ENCODE results near the gene PRDM16. TPM values are rescaled to one million over a fixed set of nuclear protein-coding genes. Genes with fewer than 3 reads are reported as not detected.

The PRDM16 gene
- total and polyA plus RNA-seq, 2 of the 4 experiments (the other 2 are of a cell fraction) = 0.02 TPM; not detected in 1

GRCh38 chr1:3274972-3275371 lies 206.0 kb downstream of the PRDM16 start:
- Histone ChIP-seq H2BK15ac (ENCODE audit: low read depth, low read length) (no peak overlapping the region), H4K8ac (ENCODE audit: low read depth in 2 of 2, low read length in 2 of 2) (no peak overlapping the region), H4K20me1 (ENCODE audit: insufficient read depth, low read length) (no peaks in the 10 kb centered on the region), H2AFZ (replicated peaks; ENCODE audit: low read length, poor library complexity) (no peak overlapping the region), H3K4me2 (ENCODE audit: low read depth, low read length) (no peak overlapping the region), H3K27ac (ENCODE audit: insufficient read depth, low read length) (no peak overlapping the region), H4K91ac (ENCODE audit: insufficient read depth, low read depth, low read length) (no peak overlapping the region), H3K23ac (ENCODE audit: low read depth, low read length) (no peak overlapping the region), H2BK120ac (ENCODE audit: low read depth, low read length) (no peak overlapping the region), H3K79me1 (ENCODE audit: low read depth in 1 of 2, low read length in 2 of 2) (no peaks in the 10 kb centered on the region), H3K9me3 (ENCODE audit: control insufficient read depth, insufficient read depth, low read length) (peaks cover 4% of the 10 kb centered on the region; the same call in 1 of the 2 replicates), H2BK20ac (ENCODE audit: low read depth, low read length) (no peak overlapping the region), H4K5ac (ENCODE audit: low read depth, low read length) (no peak overlapping the region), H3K9ac (ENCODE audit: low read depth, low read length) (no peak overlapping the region), H2AK9ac (replicated peaks; ENCODE audit: low read depth, low read length, poor library complexity) (no peak overlapping the region), H3K18ac (ENCODE audit: low read depth, low read length) (no peak overlapping the region), H3K4me3 (ENCODE audit: insufficient read depth, low read depth, low read length) (no peak overlapping the region), H3K56ac (ENCODE audit: extremely low read depth, insufficient read depth, low read length) (no peak overlapping the region), H3K9me1 (ENCODE audit: insufficient read depth, low read length) (no peaks in the 10 kb centered on the region), H2BK5ac (ENCODE audit: low read depth, low read length, poor library complexity, severe bottlenecking) (no peak overlapping the region), H3K4ac (ENCODE audit: low read depth, low read length) (no peak overlapping the region), H3K27me3 (ENCODE audit: control insufficient read depth, insufficient read depth, low read length) (no peaks in the 10 kb centered on the region), H3K4me1 (ENCODE audit: control insufficient read depth, insufficient read depth, low read length) (no peaks in the 10 kb centered on the region), H3K14ac (replicated peaks; ENCODE audit: low read depth, low read length) (no peak overlapping the region), H3K36me3 (ENCODE audit: control insufficient read depth, insufficient read depth, low read length) (no peaks in the 10 kb centered on the region), H2AK5ac (ENCODE audit: low read depth, low read length) (no peak overlapping the region)
- DNase-seq = no peak
- no TSS peak for BruUV-seq (replicated peaks)
- in situ Hi-C loops (cut with MboI; ENCODE audit: low sequenced_read_pairs) = no loop called here
- ChIA-PET CTCF (no interaction called here), POLR2A (ENCODE audit: unreplicated experiment) (no interaction called here)
- ATAC-seq (ENCODE audit: low read depth) = no peak
- 86% methylated on average over 8 of the region's 12 CpGs; no CpG with 5 or more reads in 1 of the 2 experiments for WGBS, 2 experiments (ENCODE audit: extremely low coverage in 2 of 2, insufficient read length in 1 of 2)
- intact Hi-C loops (cut with micrococcal nuclease) = no loop called here
- dilution Hi-C loops (cut with HindIII; ENCODE audit: low sequenced_read_pairs, unreplicated experiment) = no loop called here
- no peak for TF ChIP-seq USF2 (IDR thresholded peaks at IDR 0.05; ENCODE audit: low read depth, low read length)
- TF ChIP-seq RAD21 (IDR thresholded peaks at IDR 0.05; ENCODE audit: low read length) = no peak
- TF ChIP-seq POLR2A (IDR thresholded peaks at IDR 0.05; ENCODE audit: low read depth, low read length) = no peak
- TF ChIP-seq MXI1 (IDR thresholded peaks at IDR 0.05; ENCODE audit: borderline replicate concordance, low read depth, low read length) = no peak
- TF ChIP-seq MAFK (IDR thresholded peaks at IDR 0.05; ENCODE audit: low read depth, low read length) = no peak
- TF ChIP-seq FOS (IDR thresholded peaks at IDR 0.05; ENCODE audit: low read depth, low read length) = no peak
- TF ChIP-seq MAZ (IDR thresholded peaks at IDR 0.05; ENCODE audit: borderline replicate concordance, low read depth, low read length) = no peak
- TF ChIP-seq CHD1 (IDR thresholded peaks at IDR 0.05; ENCODE audit: low read depth, low read length) = no peak
- no peak for TF ChIP-seq BHLHE40 (IDR thresholded peaks at IDR 0.05; ENCODE audit: low read depth, low read length)
- TF ChIP-seq NFE2L2 (IDR thresholded peaks at IDR 0.05; ENCODE audit: low read depth, low read length) = no peak
- no peak for TF ChIP-seq SMC3 (IDR thresholded peaks at IDR 0.05; ENCODE audit: low read depth, low read length)
- no peak for TF ChIP-seq CEBPB (IDR thresholded peaks at IDR 0.05; ENCODE audit: low read depth, low read length)
- no peak for TF ChIP-seq RFX5 (IDR thresholded peaks at IDR 0.05; ENCODE audit: low read depth, low read length)
- TF ChIP-seq RCOR1 (IDR thresholded peaks at IDR 0.05; ENCODE audit: insufficient replicate concordance, low read length) = no peak
- no peak for TF ChIP-seq ELK1 (IDR thresholded peaks at IDR 0.05; ENCODE audit: borderline replicate concordance, low read depth, low read length)
- no peak for TF ChIP-seq CTCF (conservative IDR thresholded peaks at IDR 0.05; ENCODE audit: low read depth, low read length)
